Smooth muscle cell (in vitro differentiated cells): ENCODE data around the gene ZNF362. TPM values are rescaled to one million over a fixed set of nuclear protein-coding genes. Genes with fewer than 3 reads are reported as not detected.

Experiments
- DNase-seq: peaks from one replicate; lab custom pipeline; 2025; ENCODE audit not compliant: unreplicated experiment; lab: John Stamatoyannopoulos, UW
- H2AFZ ChIP-seq: fragments of 200-600 bp; sonication (generic); 2 replicates; pipeline ENCODE4 v1.6.0; 2016; ENCODE audit warnings: antibody characterized with exemption, low read depth, mild to moderate bottlenecking
- H3F3A ChIP-seq: fragments of 200-600 bp; sonication (generic); 2 replicates; pipeline ENCODE4 v1.6.0; 2017; ENCODE audit warnings: antibody characterized with exemption, low read depth
- H3K27ac ChIP-seq: fragments of 200-600 bp; sonication (generic); 2 replicates; pipeline ENCODE4 v1.5.1; 2016; ENCODE audit warnings: low read depth, mild to moderate bottlenecking
- H3K27me3 ChIP-seq: fragments of 200-600 bp; sonication (generic); 2 replicates; pipeline ENCODE4 v1.6.1; 2016; ENCODE audit warnings: low read depth, mild to moderate bottlenecking
- H3K36me3 ChIP-seq: fragments of 200-600 bp; sonication (generic); 2 replicates; pipeline ENCODE4 v1.5.1; 2016; ENCODE audit warnings: low read depth
- H3K4me1 ChIP-seq: fragments of 200-600 bp; sonication (generic); 2 replicates; pipeline ENCODE4 v1.5.1; 2016; ENCODE audit warnings: low read depth
- H3K4me2 ChIP-seq: fragments of 200-600 bp; sonication (generic); 2 replicates; pipeline ENCODE4 v1.6.0; 2016; ENCODE audit warnings: mild to moderate bottlenecking
- H3K4me3 ChIP-seq: fragments of 200-600 bp; sonication (generic); 2 replicates; pipeline ENCODE4 v1.5.1; 2016; ENCODE audit warnings: mild to moderate bottlenecking
- H3K79me2 ChIP-seq: fragments of 200-600 bp; sonication (generic); 2 replicates; pipeline ENCODE4 v1.6.0; 2016; ENCODE audit warnings: low read depth, mild to moderate bottlenecking
- H3K9ac ChIP-seq: fragments of 200-600 bp; sonication (generic); 2 replicates; pipeline ENCODE4 v1.6.0; 2016; ENCODE audit warnings: low read depth
- H3K9me3 ChIP-seq: fragments of 200-600 bp; sonication (generic); replicated peaks from 2 replicates; pipeline ENCODE4 v1.5.1; 2016; ENCODE audit warnings: low read depth
- H4K20me1 ChIP-seq: fragments of 200-600 bp; sonication (generic); 2 replicates; pipeline ENCODE4 v1.6.0; 2016; ENCODE audit warnings: low read depth
- CTCF ChIP-seq: fragments of 200-600 bp; sonication (generic); IDR thresholded peaks from 2 replicates; pipeline ENCODE4 v1.5.1; 2017; ENCODE audit warnings: borderline replicate concordance, mild to moderate bottlenecking, antibody characterized with exemption; ENCODE audit not compliant: insufficient read depth, poor library complexity, severe bottlenecking
- WGBS: methylation state at CpG from one replicate; pipeline ENCODE4 v1.1.7; 2016; ENCODE audit warnings: low lambda C conversion rate; 5-methylcytosine and 5-hydroxymethylcytosine counted together
- polyA plus RNA-seq: library from polyadenylated mRNA; unstranded; fragments of >200 nt; fragmentation: Nextera tagmentation; extraction: Ambion mirVana; gene quantifications from 2 replicates; pipeline ENCODE4 v1.2.1, GENCODE V29; 2016
- total RNA-seq: library from RNA; depleted of rRNA; stranded (reverse); fragments of >200 nt; gene quantifications from 2 replicates; pipeline ENCODE4 v1.2.3, GENCODE V29; 2014

ZNF362 gene
- total and polyA plus RNA-seq, 2 experiments from 2014 or later = 30.0 to 38.2 TPM

- H3K79me2 ChIP-seq = peaks cover 6% of the 10 kb centered on the region
- H2AFZ ChIP-seq = no peak overlapping the region
- H3K4me3 ChIP-seq = no peak overlapping the region
- no peak for TF ChIP-seq CTCF
- H3K9me3 ChIP-seq = no peaks in the 10 kb centered on the region
- no peak overlapping the region for H3K27ac ChIP-seq
- H3K4me1 ChIP-seq = no peaks in the 10 kb centered on the region
- no peaks in the 10 kb centered on the region for H3K36me3 ChIP-seq
- peaks cover 36% of the 10 kb centered on the region for H4K20me1 ChIP-seq
- DNase-seq = no peak
- no peak overlapping the region for H3K4me2 ChIP-seq
- no peaks in the 10 kb centered on the region for H3K27me3 ChIP-seq
- 93% methylated on average over 11 of the region's 11 CpGs for WGBS
- no peaks in the 10 kb centered on the region for H3F3A ChIP-seq
- H3K9ac ChIP-seq = no peak overlapping the region
Observed at GRCh38 chr1:33277488-33278084, 21.3 kb downstream of the ZNF362 start.

GRCh38 chr1:33280091-33280661 is 23.9 kb downstream of the ZNF362 start:
- Histone ChIP-seq H3K27me3 (no peaks in the 10 kb centered on the region), H3K79me2 (no peaks in the 10 kb centered on the region), H3K4me1 (no peaks in the 10 kb centered on the region), H3K9ac (no peak overlapping the region), H3K4me3 (no peak overlapping the region), H2AFZ (no peak overlapping the region), H3F3A (no peaks in the 10 kb centered on the region), H4K20me1 (peaks cover 10% of the 10 kb centered on the region), H3K9me3 (no peaks in the 10 kb centered on the region), H3K27ac (no peak overlapping the region), H3K4me2 (no peak overlapping the region), H3K36me3 (peaks cover 3% of the 10 kb centered on the region)
- WGBS = 98% methylated on average over 20 of the region's 29 CpGs
- TF ChIP-seq CTCF = no peak
- no peak for DNase-seq

- no peak overlapping the region for H3K4me3 ChIP-seq
- peaks cover 3% of the 10 kb centered on the region for H3K36me3 ChIP-seq
- no peaks in the 10 kb centered on the region for H4K20me1 ChIP-seq
- 99% methylated on average over 17 of the region's 17 CpGs for WGBS
- H3K27me3 ChIP-seq = no peaks in the 10 kb centered on the region
- no peak overlapping the region for H3K27ac ChIP-seq
- H3K4me1 ChIP-seq = no peaks in the 10 kb centered on the region
- no peak overlapping the region for H2AFZ ChIP-seq
- no peaks in the 10 kb centered on the region for H3K9me3 ChIP-seq
- H3K79me2 ChIP-seq = no peaks in the 10 kb centered on the region
- no peak for TF ChIP-seq CTCF
- DNase-seq = no peak
- H3F3A ChIP-seq = no peaks in the 10 kb centered on the region
- H3K9ac ChIP-seq = no peak overlapping the region
- H3K4me2 ChIP-seq = no peak overlapping the region
Observed at GRCh38 chr1:33281554-33282303, 25.4 kb downstream of the ZNF362 start.
